Ishikawa (cell line): Measurements from ENCODE around the gene TREM2.

Experiments used
- CEBPB ChIP-seq: IDR thresholded peaks from 2 replicates; pipeline ENCODE4 v1.6.1; 2012
- CREB1 ChIP-seq: IDR thresholded peaks from 2 replicates; pipeline ENCODE4 v1.6.1; 2012; ENCODE audit warnings: low read depth
- EGR1 ChIP-seq: IDR thresholded peaks from 2 replicates; pipeline ENCODE4 v1.6.1; 2012
- EP300 ChIP-seq: IDR thresholded peaks from 2 replicates; pipeline ENCODE4 v1.6.1; 2012; ENCODE audit warnings: borderline replicate concordance
- FOXM1 ChIP-seq: IDR thresholded peaks from 2 replicates; pipeline ENCODE4 v1.6.1; 2012; ENCODE audit warnings: low read depth, borderline replicate concordance
- NFIC ChIP-seq: IDR thresholded peaks from 2 replicates; pipeline ENCODE4 v1.6.1; 2012
- RAD21 ChIP-seq: IDR thresholded peaks from 2 replicates; pipeline ENCODE4 v1.6.1; 2012; ENCODE audit warnings: low read depth
- TAF1 ChIP-seq: IDR thresholded peaks from 2 replicates; pipeline ENCODE4 v1.6.1; 2012; ENCODE audit warnings: low read depth, mild to moderate bottlenecking
- TEAD4 ChIP-seq: IDR thresholded peaks from 2 replicates; pipeline ENCODE4 v1.6.1; 2012
- YY1 ChIP-seq: IDR thresholded peaks from 2 replicates; pipeline ENCODE4 v1.6.1; 2012; ENCODE audit warnings: low read depth
- ZBTB7A ChIP-seq: IDR thresholded peaks from 2 replicates; pipeline ENCODE4 v1.6.1; 2012; ENCODE audit warnings: low read depth
- TF ChIP-seq, protein P1 (sequence below): IDR thresholded peaks from 2 replicates; pipeline ENCODE4 v1.6.1; 2012
- TF ChIP-seq, protein P2 (sequence below): IDR thresholded peaks from 2 replicates; pipeline ENCODE4 v1.6.1; 2012
- TF ChIP-seq, protein P3 (sequence below): IDR thresholded peaks from 2 replicates; pipeline ENCODE4 v1.6.1; 2012; ENCODE audit warnings: low read depth, mild to moderate bottlenecking

DNA sequence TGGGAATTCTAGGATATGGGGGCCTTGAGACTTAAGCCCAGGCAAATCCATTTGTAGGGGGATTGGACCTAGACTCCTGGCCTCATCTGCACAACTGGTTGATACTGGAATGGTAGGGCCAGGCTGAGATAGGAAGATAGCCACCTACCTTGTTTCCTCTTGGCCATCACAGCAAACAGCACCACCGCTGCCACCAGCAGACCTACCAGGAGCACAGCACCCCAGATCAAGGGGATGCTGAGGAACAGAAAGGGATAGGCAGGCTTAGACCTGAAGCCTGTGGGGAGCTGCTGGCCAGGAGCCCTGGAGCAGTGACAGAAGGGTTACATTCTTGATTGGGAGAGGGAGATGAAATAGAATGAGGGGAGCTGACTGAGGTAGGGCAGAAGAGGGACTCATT, 12.2 kb downstream of the TREM2 start:
- TF ChIP-seq TAF1 = no peak
- TF ChIP-seq CREB1 = no peak
- no peak for TF ChIP-seq EP300
- TF ChIP-seq RAD21 = no peak; the same call in 1 of the 2 replicates
- TF ChIP-seq TEAD4 = no peak
- TF ChIP-seq, protein P1, sequence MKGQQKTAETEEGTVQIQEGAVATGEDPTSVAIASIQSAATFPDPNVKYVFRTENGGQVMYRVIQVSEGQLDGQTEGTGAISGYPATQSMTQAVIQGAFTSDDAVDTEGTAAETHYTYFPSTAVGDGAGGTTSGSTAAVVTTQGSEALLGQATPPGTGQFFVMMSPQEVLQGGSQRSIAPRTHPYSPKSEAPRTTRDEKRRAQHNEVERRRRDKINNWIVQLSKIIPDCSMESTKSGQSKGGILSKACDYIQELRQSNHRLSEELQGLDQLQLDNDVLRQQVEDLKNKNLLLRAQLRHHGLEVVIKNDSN = no peak
- no peak for TF ChIP-seq EGR1
- TF ChIP-seq, protein P2, sequence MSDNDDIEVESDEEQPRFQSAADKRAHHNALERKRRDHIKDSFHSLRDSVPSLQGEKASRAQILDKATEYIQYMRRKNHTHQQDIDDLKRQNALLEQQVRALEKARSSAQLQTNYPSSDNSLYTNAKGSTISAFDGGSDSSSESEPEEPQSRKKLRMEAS = no peak
- TF ChIP-seq, protein P3, sequence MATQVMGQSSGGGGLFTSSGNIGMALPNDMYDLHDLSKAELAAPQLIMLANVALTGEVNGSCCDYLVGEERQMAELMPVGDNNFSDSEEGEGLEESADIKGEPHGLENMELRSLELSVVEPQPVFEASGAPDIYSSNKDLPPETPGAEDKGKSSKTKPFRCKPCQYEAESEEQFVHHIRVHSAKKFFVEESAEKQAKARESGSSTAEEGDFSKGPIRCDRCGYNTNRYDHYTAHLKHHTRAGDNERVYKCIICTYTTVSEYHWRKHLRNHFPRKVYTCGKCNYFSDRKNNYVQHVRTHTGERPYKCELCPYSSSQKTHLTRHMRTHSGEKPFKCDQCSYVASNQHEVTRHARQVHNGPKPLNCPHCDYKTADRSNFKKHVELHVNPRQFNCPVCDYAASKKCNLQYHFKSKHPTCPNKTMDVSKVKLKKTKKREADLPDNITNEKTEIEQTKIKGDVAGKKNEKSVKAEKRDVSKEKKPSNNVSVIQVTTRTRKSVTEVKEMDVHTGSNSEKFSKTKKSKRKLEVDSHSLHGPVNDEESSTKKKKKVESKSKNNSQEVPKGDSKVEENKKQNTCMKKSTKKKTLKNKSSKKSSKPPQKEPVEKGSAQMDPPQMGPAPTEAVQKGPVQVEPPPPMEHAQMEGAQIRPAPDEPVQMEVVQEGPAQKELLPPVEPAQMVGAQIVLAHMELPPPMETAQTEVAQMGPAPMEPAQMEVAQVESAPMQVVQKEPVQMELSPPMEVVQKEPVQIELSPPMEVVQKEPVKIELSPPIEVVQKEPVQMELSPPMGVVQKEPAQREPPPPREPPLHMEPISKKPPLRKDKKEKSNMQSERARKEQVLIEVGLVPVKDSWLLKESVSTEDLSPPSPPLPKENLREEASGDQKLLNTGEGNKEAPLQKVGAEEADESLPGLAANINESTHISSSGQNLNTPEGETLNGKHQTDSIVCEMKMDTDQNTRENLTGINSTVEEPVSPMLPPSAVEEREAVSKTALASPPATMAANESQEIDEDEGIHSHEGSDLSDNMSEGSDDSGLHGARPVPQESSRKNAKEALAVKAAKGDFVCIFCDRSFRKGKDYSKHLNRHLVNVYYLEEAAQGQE = no peak
- no peak for TF ChIP-seq CEBPB
- TF ChIP-seq YY1 = no peak
- no peak for TF ChIP-seq FOXM1
- TF ChIP-seq NFIC = no peak
- no peak for TF ChIP-seq ZBTB7A
